SU-DHL-6 (cell line): ENCODE results near the gene FANCL.
"Not testable (repeated sequence)": the region's sequence is repeated elsewhere in the genome, so short reads cannot be mapped to it uniquely, and the experiment has no call there.

ENCODE experiments used
- H2AFZ ChIP-seq: fragments of 200-600 bp; sonication (generic); 2 replicates; pipeline ENCODE4 v1.6.1; 2014; ENCODE audit warnings: low read depth, mild to moderate bottlenecking, moderate library complexity, mixed read lengths, antibody characterized with exemption, low read length; ENCODE audit not compliant: severe bottlenecking
- H3F3A ChIP-seq: fragments of 200-600 bp; shearing (Covaris generic); 2 replicates; pipeline ENCODE4 v1.6.0; 2016; ENCODE audit warnings: antibody characterized with exemption, mild to moderate bottlenecking; ENCODE audit not compliant: insufficient read depth
- H3K27ac ChIP-seq: fragments of 200-600 bp; sonication (generic); 2 replicates; pipeline ENCODE4 v1.5.1; 2016; ENCODE audit warnings: low read depth, mild to moderate bottlenecking, low read length, moderate library complexity, mixed read lengths
- H3K27me3 ChIP-seq: fragments of 200-600 bp; sonication (generic), shearing (Covaris generic); 2 replicates; pipeline ENCODE4 v1.6.0; 2014; ENCODE audit warnings: mild to moderate bottlenecking, low read length
- H3K36me3 ChIP-seq: fragments of 200-600 bp; sonication (generic); 2 replicates; pipeline ENCODE4 v1.6.1; 2014; ENCODE audit warnings: mild to moderate bottlenecking, low read length, mixed read lengths
- H3K4me2 ChIP-seq: fragments of 300-600, 200-600 bp; shearing (Covaris generic), sonication (generic); 2 replicates; pipeline ENCODE4 v1.6.0; 2014; ENCODE audit warnings: low read length, low read depth, mild to moderate bottlenecking; ENCODE audit not compliant: poor library complexity, severe bottlenecking
- H3K4me3 ChIP-seq: fragments of 200-600 bp; sonication (generic); 2 replicates; pipeline ENCODE4 v1.5.1; 2014; ENCODE audit warnings: antibody characterized with exemption, low read length, mild to moderate bottlenecking, mixed read lengths; ENCODE audit not compliant: insufficient read depth, poor library complexity, severe bottlenecking
- H3K79me2 ChIP-seq: fragments of 200-600 bp; sonication (generic); 2 replicates; pipeline ENCODE4 v1.6.1; 2014; ENCODE audit warnings: mild to moderate bottlenecking, low read length, moderate library complexity; ENCODE audit not compliant: insufficient read depth
- H3K9ac ChIP-seq: fragments of 200-600 bp; sonication (generic); 2 replicates; pipeline ENCODE4 v1.7.0; 2014; ENCODE audit warnings: mild to moderate bottlenecking, low read length
- H3K9me2 ChIP-seq: fragments of 200-600 bp; sonication (generic); replicated peaks from 2 replicates; pipeline ENCODE4 v1.6.1; 2014; ENCODE audit warnings: low read length; ENCODE audit not compliant: insufficient read depth
- H3K9me3 ChIP-seq: fragments of 200-600 bp; sonication (generic); 2 replicates; pipeline ENCODE4 v1.6.1; 2014; ENCODE audit warnings: low read length, mixed read lengths; ENCODE audit not compliant: insufficient read depth
- H4K20me1 ChIP-seq: fragments of 200-600 bp; sonication (generic); 2 replicates; pipeline ENCODE4 v1.6.1; 2014; ENCODE audit warnings: low read depth, mild to moderate bottlenecking, antibody characterized with exemption, low read length, moderate library complexity, mixed read lengths
- CTCF ChIP-seq: fragments of 200-600 bp; sonication (generic); IDR thresholded peaks from one replicate; pipeline ENCODE4 v1.5.1; 2017; ENCODE audit warnings: antibody characterized with exemption, mild to moderate bottlenecking, low read length, moderate library complexity; ENCODE audit not compliant: insufficient read depth, poor library complexity, severe bottlenecking
- EZH2phosphoT487 ChIP-seq: fragments of 200-600 bp; sonication (generic), shearing (Covaris generic); conservative IDR thresholded peaks from 2 replicates; pipeline ENCODE4 v1.6.1; 2018; ENCODE audit warnings: mild to moderate bottlenecking, antibody characterized with exemption, low read length, moderate library complexity, mixed read lengths

The FANCL gene

DNA sequence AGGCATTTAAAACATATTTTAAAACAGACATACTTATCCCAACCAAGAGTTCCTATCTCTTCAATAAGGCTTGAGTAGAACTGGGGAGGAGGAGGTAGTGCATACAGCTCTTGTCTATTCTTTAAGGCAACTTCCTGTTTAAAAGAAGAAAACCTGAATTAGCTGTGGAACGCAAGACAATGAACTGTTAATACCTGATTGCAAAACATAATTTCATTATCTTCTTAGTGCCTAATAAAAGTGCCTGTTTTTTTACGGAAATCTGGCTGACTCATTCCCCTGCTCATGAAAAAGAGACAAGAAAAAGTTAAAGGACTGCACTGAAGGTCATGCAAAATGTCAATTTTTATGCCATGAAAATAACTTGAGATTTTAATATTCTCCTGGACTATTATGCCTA is 19.2 kb downstream of the FANCL start:
- Histone ChIP-seq H3K9me3 (no peaks in the 10 kb centered on the region), H3K4me2 (no peak overlapping the region), H3K9ac (no peak overlapping the region), H3K27me3 (no peaks in the 10 kb centered on the region), H4K20me1 (no peaks in the 10 kb centered on the region), H3K9me2 (no peaks in the 10 kb centered on the region), H3K36me3 (peaks cover 26% of the 10 kb centered on the region; the same call in 1 of the 2 replicates), H3F3A (0 out of 2 replicates have a peak, but pooled peaks cover 8% of the 10 kb centered on the region), H3K79me2 (no peaks in the 10 kb centered on the region), H3K4me3 (no peak overlapping the region), H2AFZ (no peak overlapping the region), H3K27ac (no peak overlapping the region)
- TF ChIP-seq CTCF: no peak

- no peaks in the 10 kb centered on the region for H4K20me1 ChIP-seq
- no peak overlapping the region for H3K9ac ChIP-seq
- peaks cover 45% of the 10 kb centered on the region for H3K36me3 ChIP-seq
- H3F3A ChIP-seq: no peaks in the 10 kb centered on the region
- TF ChIP-seq EZH2phosphoT487 (no peak), CTCF (no peak)
- H3K9me2 ChIP-seq: no peaks in the 10 kb centered on the region
- H3K4me3 ChIP-seq: no peak overlapping the region
- H2AFZ ChIP-seq: no peak overlapping the region
- H3K27ac ChIP-seq: no peak overlapping the region
- no peak overlapping the region for H3K4me2 ChIP-seq
- no peaks in the 10 kb centered on the region for H3K9me3 ChIP-seq
- H3K79me2 ChIP-seq: 0 out of 2 replicates have a peak, but pooled peaks cover 6% of the 10 kb centered on the region
- no peaks in the 10 kb centered on the region for H3K27me3 ChIP-seq
These were observed 25.7 kb downstream of the FANCL start for GRCh38 chr2:58215429-58215828.

DNA sequence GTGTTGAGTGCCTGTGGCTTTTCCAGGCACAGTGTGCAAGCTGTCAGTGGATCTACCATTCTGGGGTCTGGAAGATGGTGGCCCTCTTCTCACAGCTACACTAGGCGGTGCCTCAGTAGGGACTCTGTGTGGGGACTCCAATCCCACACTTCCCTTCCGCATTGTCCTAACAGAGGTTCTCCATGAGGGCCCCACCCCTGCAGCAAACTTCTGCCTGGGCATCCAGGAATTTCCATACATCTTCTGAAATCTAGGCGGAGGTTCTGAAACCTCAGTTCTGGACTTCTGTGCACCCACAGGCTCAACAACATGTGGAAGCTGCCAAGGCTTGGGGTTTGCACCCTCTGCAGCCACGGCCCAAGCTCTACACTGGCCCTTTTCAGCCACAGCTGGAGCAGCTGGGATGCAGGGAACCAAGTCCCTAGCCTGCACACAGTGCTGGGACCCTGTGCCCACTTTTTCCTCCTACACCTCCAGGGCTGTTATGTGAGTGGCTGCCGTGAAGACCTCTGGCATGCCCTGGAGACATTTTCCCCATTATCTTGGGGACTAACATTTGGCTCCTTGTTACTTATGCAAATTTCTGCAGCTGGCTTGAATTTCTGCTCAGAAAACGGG is 30.1 kb downstream of the FANCL start:
- not testable (repeated sequence) for H3K79me2 ChIP-seq, H3F3A ChIP-seq, H3K9me2 ChIP-seq, H3K9me3 ChIP-seq, H3K4me3 ChIP-seq, H3K9ac ChIP-seq, H2AFZ ChIP-seq, H3K27ac ChIP-seq, H4K20me1 ChIP-seq, H3K27me3 ChIP-seq, H3K4me2 ChIP-seq
- H3K36me3 ChIP-seq: peaks cover 35% of the 10 kb centered on the region

- H3K4me3 ChIP-seq: no peak overlapping the region
- H3K27ac ChIP-seq: no peak overlapping the region
- no peak overlapping the region for H3K9ac ChIP-seq
- no peaks in the 10 kb centered on the region for H3K79me2 ChIP-seq
- H3K36me3 ChIP-seq: peaks cover 8% of the 10 kb centered on the region
- H3F3A ChIP-seq: no peaks in the 10 kb centered on the region
- no peak for TF ChIP-seq CTCF
- TF ChIP-seq EZH2phosphoT487: no peak
- H2AFZ ChIP-seq: no peak overlapping the region
- H3K4me2 ChIP-seq: no peak overlapping the region
- H3K27me3 ChIP-seq: no peaks in the 10 kb centered on the region
- H3K9me3 ChIP-seq: no peaks in the 10 kb centered on the region
- H3K9me2 ChIP-seq: no peaks in the 10 kb centered on the region
- H4K20me1 ChIP-seq: no peaks in the 10 kb centered on the region
These were observed 33.9 kb downstream of the FANCL start for GRCh38 chr2:58207189-58207588.
